Sciatic nerve (tissue), 2 donors: ENCODE results near the gene MSANTD3. TPM values are rescaled to one million over a fixed set of nuclear protein-coding genes. Genes with fewer than 3 reads are reported as not detected.
A peak's percentile ranks its signal among the peaks of the same experiment; 100 is the strongest.
"Not testable (repeated sequence)": the region's sequence is repeated elsewhere in the genome, so short reads cannot be mapped to it uniquely, and the experiment has no call there.

ENCODE experiments used
- ATAC-seq: fragments of 200-7000 bp; cut with Tn5 transposase; one replicate; pipeline ENCODE4 v1.9.1; 2020; ENCODE audit warnings: mild to moderate bottlenecking, moderate library complexity
- DNase-seq: peaks from one replicate; pipeline ENCODE4 v3.0.0-alpha.2; 2020; ENCODE audit warnings: low spot score
- intact Hi-C: fragments of 100-400 bp; cut with DNase I; formaldehyde crosslinking; loops from one replicate; pipeline ENCODE4 v1.14.2; 2022
- total RNA-seq: library from RNA; stranded (reverse); fragmentation: NEBNext Ultra II Directional; extraction: Animal tissue kit (Norgen Biotek cat#: 25700); gene quantifications from one replicate; pipeline ENCODE4 v1.2.1, GENCODE V29; 2021
- donor health status: DM: no; HTN: no; CAD: no.
- donor health status: DM: no; HTN: no; CAD: no.

Gene MSANTD3
- total RNA-seq, 1 donor from 2014 or later, result 16.2 TPM

DNA sequence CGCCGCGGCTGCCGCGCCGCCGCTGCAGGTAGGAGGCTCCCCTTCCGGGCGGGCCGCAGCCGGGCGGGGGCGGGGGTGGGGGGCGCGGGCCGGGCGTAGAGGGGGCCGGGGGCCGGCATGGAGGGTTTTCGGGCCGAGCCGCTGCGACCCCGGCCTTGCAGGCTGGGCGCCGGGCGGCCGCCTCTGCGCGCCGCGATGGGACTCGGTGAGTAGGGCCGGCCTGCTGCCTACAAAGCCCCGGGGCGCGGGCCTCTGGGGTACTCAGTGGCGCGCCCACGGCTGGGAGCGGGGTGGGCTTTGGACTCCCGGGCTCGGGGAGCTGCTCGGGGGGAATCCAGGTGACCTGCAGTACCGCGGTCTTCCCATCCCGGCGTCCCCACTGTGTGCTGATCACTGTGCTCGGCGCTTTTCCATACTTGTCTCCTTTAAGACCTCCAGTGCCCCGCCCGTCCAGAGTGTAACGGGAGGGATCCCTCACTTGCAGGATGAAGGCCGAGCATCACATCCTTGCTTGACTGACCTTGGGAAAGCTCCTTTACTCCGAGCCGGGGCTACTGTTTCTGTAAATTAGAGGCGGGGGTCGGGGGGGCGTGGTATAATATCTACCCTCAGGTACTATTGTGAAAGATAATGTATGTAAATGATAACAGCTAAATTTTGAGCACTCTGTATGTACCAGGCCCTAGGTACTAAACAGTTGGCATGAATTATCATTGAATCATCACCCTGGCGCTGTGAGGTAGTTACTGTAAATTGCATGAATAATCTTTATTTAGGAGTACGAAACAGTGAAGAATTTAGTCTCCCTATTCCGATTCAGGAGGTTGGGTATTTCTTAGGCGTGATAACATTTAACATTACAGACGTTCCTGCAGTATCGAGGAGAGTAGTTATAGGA is 672 bp downstream of the MSANTD3 start:
- ATAC-seq (peak; percentile 72), DNase-seq (peak; percentile 67)
- intact Hi-C loops, result no loop called here

- intact Hi-C loops, result no loop called here
- DNase-seq (no peak), ATAC-seq (peak; percentile 58)
These were observed 2.1 kb downstream of the MSANTD3 start for GRCh38 chr9:100428871-100429654.

GRCh38 chr9:100430286-100430940 is 3.5 kb downstream of the MSANTD3 start:
- ATAC-seq, result no peak
- intact Hi-C loops, result no loop called here
- DNase-seq, result no peak

DNA sequence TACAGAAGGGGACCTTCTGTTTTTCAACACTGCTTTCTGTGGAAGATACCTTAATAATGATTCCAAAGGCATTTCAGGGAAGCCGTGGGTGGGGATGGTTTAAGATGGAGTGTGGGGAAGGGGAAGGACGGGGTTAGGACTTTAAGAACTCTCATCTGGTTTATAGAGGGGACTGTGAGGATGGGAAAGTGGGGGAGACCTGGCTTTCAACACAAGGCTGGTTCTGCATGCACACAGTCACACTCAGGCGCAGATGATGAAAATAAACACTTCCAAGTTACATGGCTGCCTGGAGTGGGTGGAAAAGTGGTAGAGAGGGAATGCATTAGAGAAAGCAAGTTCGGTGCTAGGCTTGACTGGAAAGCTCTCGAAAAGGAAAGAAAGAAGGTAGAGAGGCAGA is 4.9 kb downstream of the MSANTD3 start:
- intact Hi-C loops, result no loop called here
- ATAC-seq (no peak), DNase-seq (no peak)

GRCh38 chr9:100432736-100433135 is 5.8 kb downstream of the MSANTD3 start:
- ATAC-seq (no peak), DNase-seq (no peak)
- intact Hi-C loops, result no loop called here

DNA sequence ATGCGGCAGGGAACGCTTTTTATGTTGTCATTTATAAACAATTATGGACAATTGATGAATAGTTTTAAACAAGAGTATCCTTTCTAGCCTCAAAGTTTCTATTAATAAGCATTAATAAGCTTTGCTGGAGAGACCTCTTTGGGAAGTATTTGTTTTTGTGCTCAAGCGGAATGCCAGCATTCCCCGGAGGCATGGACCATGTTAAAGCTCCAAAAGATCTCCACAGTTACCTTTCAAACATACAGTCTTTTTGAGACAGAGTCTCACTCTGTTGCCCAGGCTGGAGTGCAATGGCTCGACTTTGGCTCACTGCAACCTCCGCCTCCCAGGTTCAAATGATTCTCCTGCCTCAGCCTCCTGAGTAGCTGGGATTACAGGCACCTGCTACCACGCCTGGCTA is 9.6 kb downstream of the MSANTD3 start:
- intact Hi-C loops, result no loop called here
- DNase-seq, result no peak
- ATAC-seq, result no peak

GRCh38 chr9:100437860-100438805 is 11.2 kb downstream of the MSANTD3 start:
- peak; percentile 50 for ATAC-seq
- peak; percentile 84 for DNase-seq
- intact Hi-C loops, result no loop called here

DNA sequence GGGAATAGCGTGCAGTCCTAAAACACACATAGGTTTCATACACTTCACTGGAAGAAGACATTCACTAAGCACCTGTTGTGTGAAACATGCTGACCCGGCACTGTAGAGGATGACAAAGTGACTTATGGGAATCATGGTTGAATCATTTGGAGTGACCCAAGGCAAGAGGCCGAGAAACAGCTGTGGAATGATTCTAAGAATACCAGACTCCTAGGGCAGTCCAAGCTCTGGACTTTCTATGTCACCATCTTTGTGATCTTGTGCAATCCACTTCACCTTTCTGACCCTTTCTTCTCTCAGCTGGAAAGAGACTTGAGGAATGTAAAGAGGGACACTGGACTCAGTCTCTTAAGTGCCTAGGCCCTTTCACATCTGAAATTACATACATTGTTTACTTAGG is 13.1 kb downstream of the MSANTD3 start:
- intact Hi-C loops, result loop anchor here (5.0 kb wide), 1 partner anchor 278 kb away; no protein-coding TSS in a partner anchor
- ATAC-seq (peak; percentile 15), DNase-seq (no peak)

DNA sequence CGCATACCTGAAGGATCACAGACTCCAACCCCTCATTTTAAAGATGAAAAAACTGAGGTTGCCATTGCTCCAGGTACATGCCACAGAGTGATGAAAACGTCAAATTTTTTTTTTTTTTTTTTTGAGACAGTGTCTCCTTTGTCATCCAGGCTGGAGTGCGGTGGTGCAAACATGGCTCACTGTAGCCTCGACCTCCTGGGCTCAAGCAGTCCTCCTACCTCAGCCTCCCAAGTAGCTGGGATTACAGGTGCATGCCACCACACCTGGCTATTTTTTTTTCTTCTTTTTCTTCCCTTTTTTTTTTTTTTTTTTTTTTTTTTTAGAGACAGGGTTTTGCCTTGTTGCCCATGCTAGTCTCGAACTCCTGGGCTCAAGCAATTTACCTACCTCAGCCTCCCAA is 13.5 kb downstream of the MSANTD3 start:
- not testable (repeated sequence) for DNase-seq, ATAC-seq
- intact Hi-C loops, result loop anchor here (5.0 kb wide), 1 partner anchor 278 kb away; no protein-coding TSS in a partner anchor

- intact Hi-C loops, result loop anchor here (5.0 kb wide), 1 partner anchor 280 kb away; no protein-coding TSS in a partner anchor
- ATAC-seq (peak; percentile 45), DNase-seq (no peak)
These were observed 15.0 kb downstream of the MSANTD3 start for GRCh38 chr9:100441911-100442361.

GRCh38 chr9:100443781-100444768 is 17.1 kb downstream of the MSANTD3 start:
- no peak for ATAC-seq
- intact Hi-C loops, result loop anchor here (5.0 kb wide), 1 partner anchor 282 kb away; no protein-coding TSS in a partner anchor
- DNase-seq, result no peak

DNA sequence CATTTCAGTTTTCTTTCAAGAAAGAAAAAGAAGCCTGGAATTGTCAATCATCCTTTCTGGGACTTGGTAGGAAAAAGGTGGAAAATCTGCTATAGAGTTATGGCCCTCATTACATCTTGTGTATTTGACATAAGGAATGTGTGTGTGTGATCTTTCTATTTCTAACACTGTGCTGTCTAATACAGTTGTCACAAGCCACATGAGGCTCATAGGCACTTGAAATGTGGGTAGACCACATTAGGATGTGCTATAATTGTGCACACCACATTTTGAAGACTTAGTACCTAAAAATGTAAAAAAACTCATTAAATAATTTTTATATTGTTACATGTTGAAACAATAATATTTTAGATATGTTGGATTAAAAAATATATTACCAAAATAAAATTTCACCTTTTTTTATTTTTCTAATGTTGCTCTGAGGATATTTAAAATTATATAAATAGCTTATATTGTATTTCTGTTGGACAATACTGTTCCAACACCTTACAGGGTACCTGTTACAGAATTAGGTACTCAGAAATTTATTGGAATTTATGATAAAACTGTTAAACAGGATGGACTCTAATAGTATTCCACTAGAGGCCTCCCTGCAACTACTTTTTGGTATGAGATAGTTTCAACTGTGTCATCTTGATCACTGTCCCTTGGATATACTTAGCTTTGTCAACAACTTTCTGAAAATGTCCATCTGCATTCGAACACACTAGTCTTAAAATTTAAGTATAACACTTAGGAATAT is 18.4 kb downstream of the MSANTD3 start:
- ATAC-seq, result no peak
- intact Hi-C loops, result no loop called here
- no peak for DNase-seq

- DNase-seq, result no peak
- no peak for ATAC-seq
- intact Hi-C loops, result no loop called here
These were observed 19.1 kb downstream of the MSANTD3 start for GRCh38 chr9:100445903-100446549.

GRCh38 chr9:100447041-100447440 is 20.1 kb downstream of the MSANTD3 start:
- intact Hi-C loops, result no loop called here
- DNase-seq, result no peak

GRCh38 chr9:100448266-100448665 is 21.3 kb downstream of the MSANTD3 start:
- intact Hi-C loops, result no loop called here
- ATAC-seq, result no peak

More at GRCh38 chr9:100447041-100447440, 20.1 kb downstream of the MSANTD3 start:
- ATAC-seq, result no peak

GRCh38 chr9:100449420-100449819 is 22.5 kb downstream of the MSANTD3 start:
- ATAC-seq, result no peak

More at GRCh38 chr9:100448266-100448665, 21.3 kb downstream of the MSANTD3 start:
- no peak for DNase-seq

More at GRCh38 chr9:100449420-100449819, 22.5 kb downstream of the MSANTD3 start:
- no peak for DNase-seq
- intact Hi-C loops, result no loop called here
